ENCODE measurements around the gene LGALSL.

DNA sequence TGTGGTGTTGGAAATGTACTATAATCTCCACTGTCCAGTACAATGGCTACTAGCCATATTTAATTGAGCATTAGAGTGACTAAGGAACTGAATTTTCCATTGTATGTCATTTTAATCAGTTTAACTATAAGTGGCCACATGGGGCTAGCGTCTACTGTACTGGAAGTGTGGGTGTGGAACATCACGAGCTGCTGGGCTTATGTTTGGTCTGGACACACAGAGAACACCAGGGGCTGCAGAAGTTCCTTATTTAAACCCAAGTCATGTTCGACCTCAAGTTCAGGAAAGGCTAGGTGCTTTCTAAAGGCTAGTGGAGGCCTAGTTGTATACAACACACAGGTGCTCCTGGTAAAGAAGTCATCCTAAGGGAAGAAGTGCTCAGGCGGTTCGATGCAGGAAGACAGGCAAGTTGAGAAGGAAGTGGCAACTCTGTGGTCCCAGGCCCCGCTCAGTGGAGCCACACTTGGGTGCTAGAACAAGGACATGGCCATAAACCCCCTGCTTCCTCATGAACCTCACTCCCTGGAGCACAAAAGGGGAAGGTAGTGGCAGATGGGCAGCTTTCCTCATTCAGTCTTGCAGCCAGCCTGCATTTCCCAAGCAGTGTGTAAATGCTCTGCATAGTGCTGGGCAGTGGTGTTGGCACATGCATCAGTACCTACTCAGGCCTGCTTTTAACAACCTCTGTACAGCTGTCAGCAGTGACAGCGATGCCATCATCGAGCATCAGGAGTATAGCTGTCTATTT lies 13.3 kb downstream of the LGALSL start:
- no peak for TF ChIP-seq ZFX (IDR thresholded peaks at IDR 0.05; ENCODE audit: borderline replicate concordance)
- TF ChIP-seq, protein P1, sequence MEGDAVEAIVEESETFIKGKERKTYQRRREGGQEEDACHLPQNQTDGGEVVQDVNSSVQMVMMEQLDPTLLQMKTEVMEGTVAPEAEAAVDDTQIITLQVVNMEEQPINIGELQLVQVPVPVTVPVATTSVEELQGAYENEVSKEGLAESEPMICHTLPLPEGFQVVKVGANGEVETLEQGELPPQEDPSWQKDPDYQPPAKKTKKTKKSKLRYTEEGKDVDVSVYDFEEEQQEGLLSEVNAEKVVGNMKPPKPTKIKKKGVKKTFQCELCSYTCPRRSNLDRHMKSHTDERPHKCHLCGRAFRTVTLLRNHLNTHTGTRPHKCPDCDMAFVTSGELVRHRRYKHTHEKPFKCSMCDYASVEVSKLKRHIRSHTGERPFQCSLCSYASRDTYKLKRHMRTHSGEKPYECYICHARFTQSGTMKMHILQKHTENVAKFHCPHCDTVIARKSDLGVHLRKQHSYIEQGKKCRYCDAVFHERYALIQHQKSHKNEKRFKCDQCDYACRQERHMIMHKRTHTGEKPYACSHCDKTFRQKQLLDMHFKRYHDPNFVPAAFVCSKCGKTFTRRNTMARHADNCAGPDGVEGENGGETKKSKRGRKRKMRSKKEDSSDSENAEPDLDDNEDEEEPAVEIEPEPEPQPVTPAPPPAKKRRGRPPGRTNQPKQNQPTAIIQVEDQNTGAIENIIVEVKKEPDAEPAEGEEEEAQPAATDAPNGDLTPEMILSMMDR (IDR thresholded peaks at IDR 0.05): no peak
